OCI-LY1 (cell line): Measurements from ENCODE around the gene SSPN.

Experiments
- H2AFZ ChIP-seq: fragments of 200-600 bp; sonication (generic), shearing (Covaris generic); 2 replicates; pipeline ENCODE4 v1.6.0; 2014; ENCODE audit warnings: antibody characterized with exemption, mild to moderate bottlenecking, low read length
- H3F3A ChIP-seq: fragments of 200-600 bp; sonication (generic), shearing (Covaris generic); 2 replicates; pipeline ENCODE4 v1.6.0; 2014; ENCODE audit warnings: mild to moderate bottlenecking, antibody characterized with exemption, low read length, moderate library complexity; ENCODE audit not compliant: insufficient read depth
- H3K27ac ChIP-seq: fragments of 200-600 bp; sonication (generic); 2 replicates; pipeline ENCODE4 v1.5.1; 2014; ENCODE audit warnings: low read length, mixed run types, mild to moderate bottlenecking, low read depth; ENCODE audit not compliant: poor library complexity, severe bottlenecking
- H3K27me3 ChIP-seq: fragments of 200-600 bp; sonication (generic); 2 replicates; pipeline ENCODE4 v1.6.0; 2014; ENCODE audit warnings: antibody characterized with exemption, mild to moderate bottlenecking, low read length, moderate library complexity; ENCODE audit not compliant: insufficient read depth
- H3K36me3 ChIP-seq: fragments of 200-600 bp; sonication (generic); 2 replicates; pipeline ENCODE4 v1.6.1; 2014; ENCODE audit warnings: mild to moderate bottlenecking, antibody characterized with exemption, low read length, moderate library complexity, mixed read lengths; ENCODE audit not compliant: insufficient read depth
- H3K4me1 ChIP-seq: fragments of 200-600 bp; sonication (generic); 2 replicates; pipeline ENCODE4 v1.5.1; 2014; ENCODE audit warnings: mild to moderate bottlenecking, low read length, moderate library complexity; ENCODE audit not compliant: insufficient read depth, severe bottlenecking
- H3K4me2 ChIP-seq: fragments of 200-600 bp; sonication (generic), shearing (Covaris generic); 2 replicates; pipeline ENCODE4 v1.6.1; 2014; ENCODE audit warnings: low read length
- H3K4me3 ChIP-seq: fragments of 200-600 bp; sonication (generic); 2 replicates; pipeline ENCODE4 v1.5.1; 2014; ENCODE audit warnings: low read length, low read depth, mild to moderate bottlenecking, mixed read lengths; ENCODE audit not compliant: poor library complexity, severe bottlenecking
- H3K79me2 ChIP-seq: fragments of 200-600 bp; shearing (Covaris generic); 2 replicates; pipeline ENCODE4 v1.6.1; 2016; ENCODE audit warnings: mixed run types, low read length, mixed read lengths; ENCODE audit not compliant: insufficient read depth
- H3K9ac ChIP-seq: fragments of 200-600 bp; sonication (generic), shearing (Covaris generic); 2 replicates; pipeline ENCODE4 v1.6.1; 2014; ENCODE audit warnings: mild to moderate bottlenecking, low read length, mixed read lengths
- H3K9me2 ChIP-seq: fragments of 200-600 bp; sonication (generic), shearing (Covaris generic); 2 replicates; pipeline ENCODE4 v1.6.1; 2014; ENCODE audit warnings: low read depth, mild to moderate bottlenecking, low read length, mixed read lengths
- H3K9me3 ChIP-seq: fragments of 200-600 bp; shearing (Covaris generic); 2 replicates; pipeline ENCODE4 v1.6.1; 2014; ENCODE audit warnings: low read length, mixed read lengths
- H4K20me1 ChIP-seq: fragments of 200-600 bp; sonication (generic), shearing (Covaris generic); 2 replicates; pipeline ENCODE4 v1.6.0; 2016; ENCODE audit warnings: mild to moderate bottlenecking, low read length; ENCODE audit not compliant: insufficient read depth
- CTCF ChIP-seq: fragments of 200-600 bp; sonication (generic), shearing (Covaris generic); IDR thresholded peaks from 2 replicates; pipeline ENCODE4 v1.5.1; 2017; ENCODE audit warnings: mild to moderate bottlenecking, antibody characterized with exemption, low read length, moderate library complexity, mixed read lengths
- EZH2 ChIP-seq: fragments of 200-600 bp; sonication (generic), shearing (Covaris generic); IDR thresholded peaks from 2 replicates; pipeline ENCODE4 v1.8.0; 2017; ENCODE audit warnings: borderline replicate concordance, mixed run types, mild to moderate bottlenecking, antibody characterized with exemption, low read length, moderate library complexity, mixed read lengths

SSPN gene

GRCh38 chr12:26162174-26162573, 33.2 kb upstream of the SSPN start:
- Histone ChIP-seq H4K20me1 (no peaks in the 10 kb centered on the region), H3K79me2 (no peaks in the 10 kb centered on the region), H3K36me3 (no peaks in the 10 kb centered on the region), H3K9me3 (no peaks in the 10 kb centered on the region), H2AFZ (no peak overlapping the region), H3K4me2 (no peak overlapping the region), H3K9ac (no peak overlapping the region), H3K4me3 (no peak overlapping the region), H3K9me2 (no peaks in the 10 kb centered on the region), H3K4me1 (peaks cover under 1% of the 10 kb centered on the region), H3F3A (no peaks in the 10 kb centered on the region), H3K27me3 (no peaks in the 10 kb centered on the region), H3K27ac (no peak overlapping the region)
- no peak for TF ChIP-seq CTCF
- TF ChIP-seq EZH2 = no peak

GRCh38 chr12:26162905-26163304, 32.5 kb upstream of the SSPN start:
- Histone ChIP-seq H3K4me1 (no peaks in the 10 kb centered on the region), H3K27me3 (no peaks in the 10 kb centered on the region), H4K20me1 (no peaks in the 10 kb centered on the region), H3K79me2 (no peaks in the 10 kb centered on the region), H3K9me2 (no peaks in the 10 kb centered on the region), H3K36me3 (no peaks in the 10 kb centered on the region), H2AFZ (no peak overlapping the region), H3K9me3 (no peaks in the 10 kb centered on the region), H3K27ac (no peak overlapping the region), H3K4me2 (no peak overlapping the region), H3K9ac (no peak overlapping the region), H3K4me3 (no peak overlapping the region), H3F3A (no peaks in the 10 kb centered on the region)
- no peak for TF ChIP-seq CTCF

GRCh38 chr12:26164118-26164517, 31.3 kb upstream of the SSPN start:
- no peaks in the 10 kb centered on the region for H3K9me2 ChIP-seq
- no peaks in the 10 kb centered on the region for H3K9me3 ChIP-seq
- H4K20me1 ChIP-seq = no peaks in the 10 kb centered on the region
- TF ChIP-seq CTCF = no peak
- no peak for TF ChIP-seq EZH2
- H3K4me2 ChIP-seq = no peak overlapping the region
- H3K4me3 ChIP-seq = no peak overlapping the region
- H2AFZ ChIP-seq = no peak overlapping the region
- H3K79me2 ChIP-seq = no peaks in the 10 kb centered on the region
- no peaks in the 10 kb centered on the region for H3K4me1 ChIP-seq
- no peaks in the 10 kb centered on the region for H3F3A ChIP-seq
- no peak overlapping the region for H3K27ac ChIP-seq
- no peaks in the 10 kb centered on the region for H3K36me3 ChIP-seq
- H3K9ac ChIP-seq = no peak overlapping the region
- no peaks in the 10 kb centered on the region for H3K27me3 ChIP-seq
